PC-3 (cell line): ENCODE data around the gene TRAFD1.

Experiments used
- CTCF ChIP-seq: fragments of 300-600 bp; sonication (generic); conservative IDR thresholded peaks from 2 replicates; pipeline ENCODE4 v1.5.1; 2017; ENCODE audit warnings: antibody characterized with exemption, low read depth, mild to moderate bottlenecking, low read length
- EZH2 ChIP-seq: fragments of 300-600 bp; sonication (generic); IDR thresholded peaks from one replicate; pipeline ENCODE4 v1.6.1; 2017; ENCODE audit warnings: antibody characterized with exemption, mild to moderate bottlenecking, low read length; ENCODE audit not compliant: unreplicated experiment
- EZH2phosphoT487 ChIP-seq: fragments of 300-600 bp; sonication (generic); IDR thresholded peaks from 2 replicates; pipeline ENCODE4 v1.6.1; 2018; ENCODE audit warnings: mild to moderate bottlenecking, antibody characterized with exemption, low read length, borderline replicate concordance

GRCh38 chr12:112124918-112125249 lies 476 bp upstream of the TRAFD1 start:
- no peak for TF ChIP-seq CTCF
- no peak for TF ChIP-seq EZH2phosphoT487
- TF ChIP-seq EZH2 = no peak
